Choroid plexus epithelial cell (primary cell): ENCODE results near the gene MATR3.

Source experiments
- DNase-seq: peaks from one replicate; pipeline ENCODE4 v3.0.0-alpha.2; 2010; ENCODE audit warnings: low read depth
- H3K4me3 ChIP-seq: 2 replicates; pipeline ENCODE4 v1.5.1; 2011; ENCODE audit warnings: low read depth, mild to moderate bottlenecking, control low read depth, low read length, moderate library complexity
- TF ChIP-seq, protein P1 (sequence below): conservative IDR thresholded peaks from 2 replicates; pipeline ENCODE4 v1.5.1; 2011; ENCODE audit warnings: low read depth, mild to moderate bottlenecking, control low read depth, inconsistent platforms, low read length, moderate library complexity

The MATR3 gene

DNA sequence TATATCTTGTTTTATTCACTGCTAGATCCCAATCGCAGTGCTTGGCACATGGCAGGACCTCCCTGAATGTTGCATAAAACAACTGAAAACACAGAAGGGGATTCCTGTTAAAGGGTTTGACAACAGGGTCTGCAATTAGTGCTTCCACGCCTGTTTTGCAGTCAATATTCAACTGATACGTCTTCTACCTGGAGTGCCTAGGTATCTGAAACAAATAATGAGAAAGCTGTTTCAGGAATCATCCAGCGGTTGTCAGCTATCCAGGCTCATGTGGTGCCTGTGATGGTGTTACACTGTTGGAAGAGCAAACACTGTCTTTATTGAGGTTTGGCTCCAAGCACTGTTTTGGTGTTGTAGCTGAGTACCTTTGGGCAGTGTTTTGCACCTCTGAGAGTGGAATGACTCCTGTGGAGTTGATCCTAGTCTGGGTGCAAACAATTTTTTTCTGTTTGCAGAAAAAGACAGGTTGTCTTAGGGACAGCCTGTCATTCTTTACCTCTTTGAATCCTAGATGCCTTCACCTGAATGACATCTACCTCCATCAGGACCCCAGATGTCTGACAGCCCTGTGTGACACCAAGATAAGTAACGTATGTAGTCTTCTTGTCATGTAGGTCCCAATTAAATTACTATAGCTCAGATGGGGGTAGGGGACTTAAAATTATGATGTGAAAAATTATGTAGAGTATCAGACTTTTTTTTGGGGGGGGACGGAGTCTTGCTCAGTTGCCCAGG, 14.8 kb upstream of the MATR3 start:
- no peak for DNase-seq
- TF ChIP-seq, protein P1, sequence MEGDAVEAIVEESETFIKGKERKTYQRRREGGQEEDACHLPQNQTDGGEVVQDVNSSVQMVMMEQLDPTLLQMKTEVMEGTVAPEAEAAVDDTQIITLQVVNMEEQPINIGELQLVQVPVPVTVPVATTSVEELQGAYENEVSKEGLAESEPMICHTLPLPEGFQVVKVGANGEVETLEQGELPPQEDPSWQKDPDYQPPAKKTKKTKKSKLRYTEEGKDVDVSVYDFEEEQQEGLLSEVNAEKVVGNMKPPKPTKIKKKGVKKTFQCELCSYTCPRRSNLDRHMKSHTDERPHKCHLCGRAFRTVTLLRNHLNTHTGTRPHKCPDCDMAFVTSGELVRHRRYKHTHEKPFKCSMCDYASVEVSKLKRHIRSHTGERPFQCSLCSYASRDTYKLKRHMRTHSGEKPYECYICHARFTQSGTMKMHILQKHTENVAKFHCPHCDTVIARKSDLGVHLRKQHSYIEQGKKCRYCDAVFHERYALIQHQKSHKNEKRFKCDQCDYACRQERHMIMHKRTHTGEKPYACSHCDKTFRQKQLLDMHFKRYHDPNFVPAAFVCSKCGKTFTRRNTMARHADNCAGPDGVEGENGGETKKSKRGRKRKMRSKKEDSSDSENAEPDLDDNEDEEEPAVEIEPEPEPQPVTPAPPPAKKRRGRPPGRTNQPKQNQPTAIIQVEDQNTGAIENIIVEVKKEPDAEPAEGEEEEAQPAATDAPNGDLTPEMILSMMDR: no peak
- H3K4me3 ChIP-seq: no peak overlapping the region

DNA sequence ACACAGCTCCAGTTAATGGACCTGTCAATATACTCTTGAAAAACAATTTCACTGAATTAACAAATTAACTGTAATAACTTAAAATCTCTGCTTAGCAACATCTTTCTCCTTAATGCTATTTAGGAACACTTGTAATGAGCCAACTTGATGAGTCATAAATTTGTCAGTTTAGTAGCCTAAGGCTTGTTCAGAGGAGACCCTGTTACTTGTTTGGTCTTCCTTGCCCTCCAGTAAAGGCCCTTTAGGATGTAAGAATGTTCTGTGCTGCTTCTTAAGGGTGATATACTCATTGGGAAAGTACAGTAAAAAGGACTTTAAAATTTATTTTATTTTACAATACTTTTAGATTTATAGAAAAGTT, 11.4 kb upstream of the MATR3 start:
- H3K4me3 ChIP-seq: no peak overlapping the region
- TF ChIP-seq, protein P1: no peak
- peak; percentile 53 for DNase-seq

DNA sequence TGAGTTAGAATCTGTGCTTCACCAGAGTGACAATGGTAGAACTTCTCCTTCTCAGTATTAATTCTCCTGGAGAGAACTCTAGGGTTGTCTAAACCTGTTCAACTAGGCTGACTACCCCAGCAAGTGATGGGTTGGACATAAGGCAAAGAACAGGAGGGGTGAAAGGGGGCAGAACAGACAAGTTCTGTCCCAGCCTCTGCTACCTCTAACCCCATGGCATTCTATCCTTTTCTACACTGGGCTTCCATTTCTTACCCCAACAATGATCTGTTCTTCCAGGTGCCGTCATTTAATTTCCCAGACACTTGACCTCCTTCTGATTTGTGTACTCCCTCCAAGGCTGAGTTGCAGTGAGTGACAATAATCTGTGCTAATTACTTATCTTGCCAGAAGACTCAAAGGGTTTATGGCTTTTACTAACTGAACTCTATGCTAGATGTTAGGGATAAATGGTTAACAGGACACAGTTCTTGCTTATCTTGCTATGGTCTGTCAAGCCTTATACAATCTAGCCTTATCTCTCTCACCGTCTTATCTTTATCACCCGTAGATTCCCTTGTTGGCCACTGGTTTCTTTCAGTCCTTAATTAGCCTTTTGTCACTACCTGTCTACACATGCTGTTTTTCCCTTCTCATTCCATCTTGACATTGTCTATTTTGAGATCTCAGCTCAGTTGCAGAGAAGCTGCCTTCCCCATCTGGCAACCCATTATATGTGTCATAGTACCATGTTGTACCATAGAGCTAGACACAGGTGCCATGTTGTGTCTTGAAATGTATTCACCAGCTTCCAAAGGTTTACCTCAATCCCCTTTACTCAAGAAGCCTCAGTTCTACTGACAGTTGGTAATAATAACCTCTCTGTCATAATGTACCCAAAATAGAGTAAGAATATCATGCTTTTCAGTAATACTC, 10.0 kb upstream of the MATR3 start:
- H3K4me3 ChIP-seq: no peak overlapping the region
- TF ChIP-seq, protein P1: no peak
- no peak for DNase-seq

DNA sequence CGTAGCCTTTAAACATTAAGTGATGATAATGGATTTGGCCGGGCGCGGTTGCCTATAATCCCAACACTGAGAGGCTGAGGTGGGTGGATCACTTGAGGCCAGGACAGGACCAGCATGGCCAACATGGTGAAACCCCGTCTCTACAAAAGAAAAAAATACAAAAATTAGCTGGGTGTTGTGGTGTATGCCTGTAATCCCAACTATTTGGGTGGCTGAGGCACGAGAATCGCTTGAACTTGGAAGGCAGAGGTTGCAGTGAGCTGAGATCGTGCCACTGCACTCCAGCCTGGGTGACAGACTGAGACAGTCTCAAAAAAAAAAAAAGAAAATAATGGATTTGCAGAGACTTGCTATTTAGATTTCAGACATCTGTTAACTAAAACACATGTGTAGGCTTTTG, 9.2 kb upstream of the MATR3 start:
- DNase-seq: no peak
- H3K4me3 ChIP-seq: no peak overlapping the region
- TF ChIP-seq, protein P1: no peak

DNA sequence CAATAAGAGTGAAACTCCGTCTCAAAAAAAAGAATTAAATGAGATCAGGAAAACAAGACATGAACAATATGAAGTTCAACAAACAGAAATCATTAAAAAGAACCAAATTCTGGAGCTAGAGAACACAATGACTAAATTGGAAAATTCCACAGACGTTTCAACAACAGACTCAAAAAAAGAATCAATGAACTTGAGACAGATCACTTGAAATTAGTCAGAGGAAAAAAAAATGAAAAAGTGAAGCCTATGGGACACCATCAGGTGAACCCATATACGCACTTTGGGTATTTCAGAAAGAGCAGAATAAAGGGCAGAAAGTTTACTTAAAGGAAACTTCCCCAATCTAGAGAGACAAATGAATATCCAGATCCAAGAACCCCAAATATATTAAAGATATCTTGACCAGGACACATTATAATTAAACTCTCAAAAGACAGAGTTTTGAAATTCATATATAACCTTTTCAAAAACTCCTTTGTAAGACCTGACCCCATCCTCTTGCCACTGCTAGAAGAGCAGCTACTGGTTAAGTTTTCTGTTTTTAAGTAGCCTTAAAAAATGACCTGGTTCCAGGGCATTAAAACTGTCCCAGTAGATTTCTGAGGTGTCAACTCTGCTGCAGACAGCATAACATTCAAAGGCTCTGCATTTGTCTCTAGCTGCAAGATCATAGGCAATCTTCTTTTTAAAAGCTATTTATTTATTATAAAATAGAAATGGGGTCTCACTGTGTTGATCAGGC, 7.7 kb upstream of the MATR3 start:
- TF ChIP-seq, protein P1: no peak
- H3K4me3 ChIP-seq: no peak overlapping the region
- no peak for DNase-seq

DNA sequence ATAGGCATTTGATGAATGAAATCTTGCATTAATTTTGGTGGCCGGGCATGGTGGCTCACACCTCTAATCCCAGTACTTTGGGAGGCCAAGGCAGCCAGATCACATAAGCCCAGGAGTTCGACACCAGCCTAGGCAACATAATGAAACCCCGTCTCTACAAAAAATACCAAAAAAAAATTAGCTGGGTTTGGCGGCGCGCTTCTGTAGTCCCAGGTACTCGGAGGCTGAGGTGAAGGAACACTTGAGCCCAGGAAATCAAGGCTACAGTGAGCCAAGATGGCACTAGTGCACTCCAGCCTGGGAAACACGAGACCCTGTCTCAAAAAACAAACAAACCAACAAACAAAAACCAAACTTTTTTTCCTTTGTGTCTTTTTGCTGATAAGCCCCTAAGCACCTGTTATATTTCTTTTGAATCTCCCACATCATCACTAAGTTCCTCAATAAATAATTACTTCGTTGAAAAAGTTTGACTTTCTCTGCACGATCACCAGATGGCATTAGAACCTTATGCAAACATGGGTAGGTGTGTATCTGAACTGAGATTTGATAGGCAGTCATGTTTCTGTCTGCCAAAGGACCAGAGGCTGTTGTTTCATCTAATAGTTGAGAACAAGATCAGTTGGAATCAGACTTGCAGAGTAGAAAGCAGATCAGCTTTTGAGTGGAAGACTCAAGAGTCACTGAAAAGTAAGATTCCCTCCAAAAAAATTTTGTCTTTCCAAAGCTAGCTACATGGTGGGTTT, 5.5 kb upstream of the MATR3 start:
- peak; percentile 48 for DNase-seq
- TF ChIP-seq, protein P1: no peak
- H3K4me3 ChIP-seq: no peak overlapping the region
